ENCODE measurements around the gene BARHL2.

Gene BARHL2

GRCh38 chr1:90716552-90717355, at the start of gene BARHL2:
Gene BARHL2 (minus strand): TSS chr1:90717302. CDS start chr1:90717195, 107 bp downstream.
- no peak for DNase-seq (ENCODE audit: low read depth in 2 of 2, low spot score in 1 of 2)

- no peak for DNase-seq (ENCODE audit: low read depth in 2 of 2, low spot score in 1 of 2)
These were observed 46.8 kb upstream of the BARHL2 start for GRCh38 chr1:90763930-90764329.

- no peak for DNase-seq (ENCODE audit: low read depth in 2 of 2, low spot score in 1 of 2)
These were observed 46.4 kb upstream of the BARHL2 start for GRCh38 chr1:90763506-90763905.

GRCh38 chr1:90761781-90762589, 44.9 kb upstream of the BARHL2 start:
- no peak for DNase-seq (ENCODE audit: low read depth in 2 of 2, low spot score in 1 of 2)

- DNase-seq (ENCODE audit: low read depth in 2 of 2, low spot score in 1 of 2) = no peak
These were observed 44.1 kb upstream of the BARHL2 start for GRCh38 chr1:90761156-90761555.

GRCh38 chr1:90753556-90753955, 36.5 kb upstream of the BARHL2 start:
- no peak for DNase-seq (ENCODE audit: low read depth in 2 of 2, low spot score in 1 of 2)

- no peak for DNase-seq (ENCODE audit: low read depth in 2 of 2, low spot score in 1 of 2)
These were observed 31.6 kb upstream of the BARHL2 start for GRCh38 chr1:90748668-90749067.

- DNase-seq (ENCODE audit: low read depth in 2 of 2, low spot score in 1 of 2) = no peak
These were observed 29.8 kb upstream of the BARHL2 start for GRCh38 chr1:90746857-90747256.

- DNase-seq (ENCODE audit: low read depth in 2 of 2, low spot score in 1 of 2) = no peak
These were observed 28.9 kb upstream of the BARHL2 start for GRCh38 chr1:90745972-90746371.

- DNase-seq (ENCODE audit: low read depth in 2 of 2, low spot score in 1 of 2) = no peak
These were observed 15.0 kb upstream of the BARHL2 start for GRCh38 chr1:90732136-90732535.

GRCh38 chr1:90731382-90732050, 14.4 kb upstream of the BARHL2 start:
- no peak for DNase-seq (ENCODE audit: low read depth in 2 of 2, low spot score in 1 of 2)

GRCh38 chr1:90730243-90731022, 13.3 kb upstream of the BARHL2 start:
- DNase-seq (ENCODE audit: low read depth in 2 of 2, low spot score in 1 of 2) = no peak

- no peak for DNase-seq (ENCODE audit: low read depth in 2 of 2, low spot score in 1 of 2)
These were observed 12.6 kb upstream of the BARHL2 start for GRCh38 chr1:90729504-90730242.

GRCh38 chr1:90728502-90729287, 11.6 kb upstream of the BARHL2 start:
- DNase-seq (ENCODE audit: low read depth in 2 of 2, low spot score in 1 of 2) = no peak

GRCh38 chr1:90727917-90728501, 10.9 kb upstream of the BARHL2 start:
- DNase-seq (ENCODE audit: low read depth in 2 of 2, low spot score in 1 of 2) = no peak

GRCh38 chr1:90726986-90727480, 9.9 kb upstream of the BARHL2 start:
- DNase-seq (ENCODE audit: low read depth in 2 of 2, low spot score in 1 of 2) = no peak

GRCh38 chr1:90726425-90726985, 9.4 kb upstream of the BARHL2 start:
- DNase-seq (ENCODE audit: low read depth in 2 of 2, low spot score in 1 of 2) = no peak

- DNase-seq (ENCODE audit: low read depth in 2 of 2, low spot score in 1 of 2) = no peak
These were observed 8.7 kb upstream of the BARHL2 start for GRCh38 chr1:90725657-90726424.
